IPS-18c (cell line): ENCODE data around the gene KCNB1.

Experiments used
- H3K4me3 ChIP-seq: 2 replicates; pipeline ENCODE4 v1.7.0; 2013; ENCODE audit warnings: low read depth, mild to moderate bottlenecking, low read length, moderate library complexity; ENCODE audit not compliant: insufficient read depth
- H3K9me3 ChIP-seq: one replicate; pipeline ENCODE4 v1.6.1; 2013; ENCODE audit warnings: mild to moderate bottlenecking, low read length, moderate library complexity; ENCODE audit not compliant: control insufficient read depth, insufficient read depth

The KCNB1 gene

DNA sequence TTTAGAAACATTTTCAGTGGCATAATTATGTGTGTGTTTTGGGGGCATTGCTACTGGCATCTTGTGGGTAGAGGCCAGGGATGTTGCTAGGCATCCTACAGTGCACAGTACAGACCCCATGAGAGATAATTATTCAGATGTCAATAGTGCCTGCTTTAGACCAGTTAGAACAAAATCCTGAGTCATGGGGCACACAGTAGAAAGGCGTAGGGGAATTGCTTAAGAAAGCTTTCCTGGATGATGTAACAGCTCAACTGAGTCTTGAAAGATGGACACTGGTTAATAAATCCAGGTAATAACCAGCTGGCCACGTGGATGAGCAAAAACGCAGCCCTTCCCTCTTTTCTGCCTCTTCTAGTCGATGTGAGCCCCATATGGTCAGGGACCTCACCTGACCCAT, 51.1 kb downstream of the KCNB1 start:
- no peak overlapping the region for H3K4me3 ChIP-seq
- H3K9me3 ChIP-seq = peaks cover 4% of the 10 kb centered on the region

DNA sequence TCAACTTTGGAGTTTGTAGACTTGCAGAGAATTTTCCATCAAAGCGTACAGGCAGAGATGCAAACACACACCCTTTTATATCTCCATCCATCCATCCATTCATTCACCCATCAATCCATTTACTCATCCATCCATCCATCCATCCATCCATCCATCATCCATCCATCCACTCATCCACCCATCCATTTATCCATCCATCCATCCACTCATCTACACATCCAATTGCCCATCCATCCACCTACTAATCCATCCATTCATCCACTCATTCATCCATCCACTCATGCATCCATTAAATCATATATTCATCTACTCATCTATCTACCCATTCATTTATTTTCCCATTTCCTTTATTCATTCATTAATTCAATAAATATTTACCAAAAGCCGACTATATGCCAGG, 52.1 kb downstream of the KCNB1 start:
- no peak overlapping the region for H3K4me3 ChIP-seq
- peaks cover 4% of the 10 kb centered on the region for H3K9me3 ChIP-seq

DNA sequence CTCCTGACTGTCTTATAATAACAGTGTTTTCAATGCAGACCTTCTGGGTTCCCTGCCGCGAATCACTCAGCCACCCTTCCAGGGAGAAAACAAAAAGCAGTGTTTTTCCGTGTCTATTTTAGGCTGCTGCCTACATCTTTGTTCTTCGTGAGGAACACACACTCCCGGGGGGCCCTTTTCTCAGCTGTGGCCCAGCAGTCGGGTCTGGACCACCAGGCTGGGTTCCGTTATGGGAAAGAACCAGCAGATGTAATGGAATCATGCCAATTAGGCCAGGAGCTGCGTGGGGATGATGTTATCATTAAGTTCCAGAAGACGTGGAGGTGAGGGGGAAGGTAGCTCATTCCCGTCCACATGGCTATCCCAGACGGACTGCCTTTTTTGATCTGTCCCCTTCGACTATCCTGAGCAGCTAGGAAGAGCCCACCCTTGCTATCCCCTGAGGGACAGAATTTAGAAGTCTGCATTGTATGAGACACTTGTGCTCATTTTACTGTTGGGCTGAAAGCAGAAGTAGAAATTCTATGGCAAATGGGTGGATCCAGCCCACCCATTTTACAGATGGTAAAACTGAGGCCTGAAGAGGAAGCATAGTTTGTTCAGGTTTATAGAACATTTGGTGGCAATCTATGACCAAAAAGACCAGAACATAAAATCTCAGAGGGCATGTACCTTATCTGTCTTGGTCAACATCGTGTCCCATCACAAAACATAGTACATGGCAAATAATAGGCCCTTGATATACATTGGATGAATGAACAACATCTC, 54.5 kb downstream of the KCNB1 start:
- no peak overlapping the region for H3K4me3 ChIP-seq
- peaks cover 4% of the 10 kb centered on the region for H3K9me3 ChIP-seq

DNA sequence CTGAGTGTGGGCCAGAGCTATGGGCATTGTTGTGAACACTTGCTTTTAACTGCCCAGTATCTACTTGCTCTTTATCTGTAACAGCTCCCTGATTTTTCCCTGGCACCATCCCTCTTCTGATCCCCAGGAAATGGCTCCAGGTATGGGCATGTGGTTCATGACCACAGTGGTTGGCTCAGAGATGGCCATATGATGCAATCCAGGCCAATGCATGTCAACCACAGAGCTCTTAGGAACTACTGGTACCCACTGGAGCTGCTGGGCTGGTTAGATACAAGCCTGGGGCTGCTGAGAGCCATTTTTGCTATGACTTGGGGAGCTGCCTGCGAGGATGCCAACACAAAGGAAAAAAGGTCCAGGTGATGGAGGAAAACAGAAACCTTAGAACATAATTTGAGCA, 55.6 kb downstream of the KCNB1 start:
- Histone ChIP-seq H3K9me3 (peaks cover 4% of the 10 kb centered on the region), H3K4me3 (no peak overlapping the region)

DNA sequence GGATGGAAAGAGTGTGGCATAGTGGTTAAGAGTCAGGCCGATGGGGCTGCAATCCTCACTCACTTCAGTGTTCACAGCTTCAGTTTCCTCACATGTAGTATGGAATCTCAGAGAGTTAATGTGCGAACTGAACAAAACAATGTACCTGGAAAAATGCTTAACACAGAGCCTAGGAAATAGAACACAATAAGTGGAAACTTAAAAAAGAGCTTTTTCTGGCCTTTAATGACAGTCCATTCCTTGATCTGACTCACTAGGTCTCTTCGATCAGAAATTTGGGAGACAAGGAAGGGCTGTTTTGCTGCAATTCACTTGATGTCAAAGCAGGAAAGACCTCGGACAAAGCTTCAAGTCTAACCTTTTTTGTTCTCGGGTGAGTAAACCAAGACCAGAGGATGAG, 56.1 kb downstream of the KCNB1 start:
- Histone ChIP-seq H3K9me3 (peaks cover 4% of the 10 kb centered on the region), H3K4me3 (no peak overlapping the region)

DNA sequence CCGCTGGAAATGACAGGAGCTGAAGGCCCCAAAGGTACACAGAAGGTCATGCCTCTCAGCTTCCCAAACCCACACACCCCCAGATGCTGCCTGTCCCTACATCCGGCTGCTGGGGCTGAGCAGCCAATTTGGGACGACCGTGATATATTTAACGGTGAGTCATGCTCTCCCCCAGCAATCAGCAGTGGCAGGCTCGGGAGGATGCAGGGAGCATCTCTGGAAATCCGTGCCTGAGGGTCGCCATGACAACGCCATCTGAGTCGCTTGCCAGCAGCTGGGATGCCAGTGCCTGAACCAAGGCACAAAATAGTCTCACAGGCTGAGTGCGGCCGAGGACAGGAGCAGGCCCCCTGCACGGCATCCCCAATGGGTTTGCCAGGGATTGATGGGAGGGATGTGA, 57.9 kb downstream of the KCNB1 start:
- peaks cover 4% of the 10 kb centered on the region for H3K9me3 ChIP-seq

DNA sequence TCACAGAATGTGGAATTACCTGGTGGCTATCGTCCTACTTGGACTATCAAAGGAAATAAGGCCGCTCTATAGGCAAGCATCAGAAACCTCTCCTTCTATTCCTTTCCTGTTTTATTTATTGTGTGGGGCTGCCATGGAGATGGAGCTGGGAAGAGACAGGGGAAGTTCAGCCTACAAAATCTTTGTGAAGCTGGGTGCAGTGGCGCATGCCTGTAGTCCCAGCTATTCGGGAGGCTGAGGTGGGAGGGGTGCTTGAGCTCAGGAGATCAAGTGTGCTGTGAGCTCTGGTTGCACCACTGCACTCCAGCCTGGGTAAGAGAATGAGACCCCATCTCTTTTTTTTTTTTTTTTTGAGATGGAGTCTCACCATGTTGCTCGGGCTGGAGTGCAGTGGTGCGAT, 60.3 kb downstream of the KCNB1 start:
- H3K9me3 ChIP-seq = peaks cover 2% of the 10 kb centered on the region
- H3K4me3 ChIP-seq = no peak overlapping the region

More for the DNA sequence above, 57.9 kb downstream of the KCNB1 start:
- no peak overlapping the region for H3K4me3 ChIP-seq

DNA sequence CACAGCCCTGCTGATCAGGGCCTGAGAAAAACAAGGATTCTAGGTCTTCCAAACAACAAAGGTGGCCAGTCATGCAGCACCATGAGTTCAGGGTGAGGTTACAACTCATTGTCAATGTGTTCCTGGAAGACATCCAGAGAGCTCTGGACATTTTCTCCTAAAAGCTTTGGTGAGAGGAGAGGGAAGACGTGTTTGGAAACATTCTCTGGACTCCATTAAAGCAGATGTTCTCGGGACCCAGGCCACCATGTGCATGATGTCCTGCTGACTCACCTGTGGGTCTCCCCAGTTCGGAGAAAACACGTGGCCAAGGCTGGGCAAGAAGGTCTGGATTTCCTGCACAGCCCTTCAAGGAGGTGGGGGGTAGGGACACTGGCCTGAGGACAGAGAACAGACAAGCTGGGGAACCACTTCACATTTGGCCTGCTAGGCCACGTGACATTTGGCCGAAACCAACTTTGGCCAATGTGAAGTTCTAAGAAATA, 61.6 kb downstream of the KCNB1 start:
- Histone ChIP-seq H3K9me3 (no peaks in the 10 kb centered on the region), H3K4me3 (no peak overlapping the region)

DNA sequence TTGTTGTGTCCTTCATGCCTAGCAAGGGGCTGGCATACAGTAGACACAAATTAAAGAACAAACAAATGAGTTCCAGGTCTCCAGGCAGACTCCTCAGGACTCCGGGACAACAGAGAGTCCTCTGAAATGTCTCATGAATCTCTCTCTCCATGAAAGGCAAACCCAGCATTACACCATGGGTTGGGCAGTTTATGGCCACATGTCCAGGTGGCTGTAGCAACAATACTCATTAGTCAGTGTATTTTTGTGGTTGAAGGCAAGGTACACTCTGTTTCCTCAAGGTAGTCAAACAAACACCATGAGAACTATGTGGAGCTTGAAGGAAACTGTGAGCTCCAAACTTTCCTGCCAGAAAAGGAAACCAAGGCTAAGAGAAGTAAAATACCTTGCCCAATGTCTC, 62.2 kb downstream of the KCNB1 start:
- no peak overlapping the region for H3K4me3 ChIP-seq
- H3K9me3 ChIP-seq = no peaks in the 10 kb centered on the region

DNA sequence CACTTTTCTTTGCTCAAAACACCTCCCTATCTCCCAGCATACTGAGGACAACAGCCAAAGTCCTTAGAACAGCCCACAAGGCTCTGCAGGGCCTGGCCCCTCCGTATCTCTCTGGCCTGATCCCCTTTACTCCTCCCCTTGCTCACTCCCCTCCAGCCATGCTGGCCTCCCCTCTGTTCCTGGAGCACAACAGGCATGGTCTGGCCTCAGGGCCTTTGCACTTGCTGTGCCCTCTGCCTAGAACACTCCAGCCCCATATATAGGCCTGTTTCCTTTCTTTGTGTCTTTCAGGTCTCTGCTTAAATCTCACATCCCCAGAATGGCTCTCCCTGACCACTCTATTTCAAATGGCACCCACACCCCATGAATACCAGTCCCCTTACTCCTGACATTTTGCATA, 62.7 kb downstream of the KCNB1 start:
- Histone ChIP-seq H3K4me3 (no peak overlapping the region), H3K9me3 (no peaks in the 10 kb centered on the region)

DNA sequence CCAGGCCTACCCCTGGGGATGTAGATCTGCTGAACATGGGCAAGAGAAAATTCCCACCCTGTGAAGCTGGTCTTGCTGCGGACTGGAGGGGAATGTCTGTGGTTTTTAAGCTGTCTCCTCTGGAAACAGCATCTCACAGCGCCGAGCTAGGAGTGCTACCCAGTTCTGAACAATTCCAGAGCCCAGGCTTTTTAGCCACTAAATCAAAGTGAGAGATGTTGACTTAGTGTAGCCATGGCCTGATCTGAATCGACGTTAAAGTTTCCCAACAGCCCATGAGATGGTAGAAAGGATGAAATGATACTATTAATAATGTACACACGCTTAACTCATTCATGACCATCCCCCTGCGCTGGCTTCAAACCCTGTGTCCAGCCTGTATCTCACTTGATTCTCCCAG, 63.7 kb downstream of the KCNB1 start:
- H3K9me3 ChIP-seq = no peaks in the 10 kb centered on the region
- H3K4me3 ChIP-seq = no peak overlapping the region

DNA sequence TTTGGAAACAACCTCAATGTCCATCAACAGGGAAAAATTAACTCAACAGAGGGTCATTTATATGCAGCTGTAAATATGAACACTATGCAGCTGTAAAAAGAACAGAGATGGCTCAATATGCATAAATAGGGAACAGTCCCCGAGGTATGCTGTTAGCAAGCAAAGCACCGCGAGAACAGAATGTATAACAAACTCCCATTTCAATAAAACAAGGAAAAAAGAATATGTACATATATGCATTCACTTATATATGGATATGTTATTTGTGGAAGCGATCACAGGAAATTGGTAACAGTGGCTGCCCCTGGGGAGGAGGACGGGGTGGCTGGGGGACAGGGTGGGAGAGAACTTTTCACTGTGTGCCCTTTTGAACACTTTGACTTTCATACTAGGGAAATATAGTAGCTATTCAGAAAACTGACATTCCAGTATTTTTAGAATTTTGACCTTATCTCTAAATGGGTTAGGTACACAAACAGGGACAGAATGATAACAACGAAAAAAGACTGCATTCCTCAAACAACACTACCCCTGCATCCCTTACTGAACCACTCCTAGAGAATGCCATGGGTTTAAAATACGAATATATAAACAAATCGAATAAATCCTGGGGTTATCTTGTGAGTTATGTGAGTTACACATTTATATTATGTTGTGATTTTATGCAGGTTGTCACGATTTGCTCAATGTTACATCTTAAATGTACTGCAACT, 64.5 kb downstream of the KCNB1 start:
- Histone ChIP-seq H3K9me3 (no peaks in the 10 kb centered on the region), H3K4me3 (no peak overlapping the region)

DNA sequence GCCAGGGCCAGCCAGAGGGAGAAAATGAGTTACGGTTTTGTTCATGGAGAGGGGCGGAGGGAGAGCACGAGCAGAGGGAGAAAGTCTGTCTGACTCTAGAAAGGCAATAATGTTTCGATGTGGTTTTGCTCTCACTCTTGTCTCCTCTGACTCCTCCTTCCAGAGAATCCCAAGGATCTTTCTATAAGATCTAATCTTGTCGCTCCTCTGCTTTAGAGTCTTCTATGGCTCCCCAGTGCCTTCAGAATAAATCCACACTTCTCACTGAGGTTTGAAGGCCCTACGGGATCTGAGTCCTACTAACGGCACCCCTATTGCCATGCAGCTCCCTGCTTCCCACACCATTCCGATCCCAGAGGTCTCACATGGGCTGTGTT, 66.8 kb downstream of the KCNB1 start:
- Histone ChIP-seq H3K4me3 (no peak overlapping the region), H3K9me3 (no peaks in the 10 kb centered on the region)

DNA sequence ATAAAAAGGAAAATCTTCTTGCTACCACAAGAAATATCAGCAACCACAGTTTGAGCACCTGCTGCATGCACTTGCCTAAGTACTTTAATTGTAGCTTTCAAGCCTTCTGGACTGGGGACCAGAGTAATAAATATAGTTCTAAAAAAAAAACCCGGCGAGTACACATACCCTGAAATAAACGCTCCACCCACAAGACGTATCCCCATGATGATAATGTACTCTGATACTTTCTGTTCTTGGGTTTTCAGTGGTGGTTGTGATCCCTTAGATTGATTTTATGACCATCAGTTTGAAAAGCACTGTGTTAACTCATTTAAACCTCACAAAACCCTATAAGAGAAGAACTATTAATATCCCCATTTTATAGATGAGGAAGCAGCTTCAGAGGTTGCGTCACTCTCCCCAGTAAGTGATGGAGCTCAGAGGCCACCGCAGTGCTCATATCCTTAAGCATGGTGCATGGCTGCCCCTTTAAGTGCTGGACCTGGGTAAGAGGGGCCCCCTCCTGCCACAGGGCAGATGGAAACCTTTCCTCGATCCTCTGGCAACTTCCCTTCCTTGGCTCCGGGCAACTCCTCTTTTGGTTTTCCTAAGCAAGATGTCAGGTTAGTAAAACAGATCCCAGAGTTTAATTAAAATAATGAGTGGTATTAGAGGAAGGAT, 67.3 kb downstream of the KCNB1 start:
- Histone ChIP-seq H3K9me3 (no peaks in the 10 kb centered on the region), H3K4me3 (no peak overlapping the region)

DNA sequence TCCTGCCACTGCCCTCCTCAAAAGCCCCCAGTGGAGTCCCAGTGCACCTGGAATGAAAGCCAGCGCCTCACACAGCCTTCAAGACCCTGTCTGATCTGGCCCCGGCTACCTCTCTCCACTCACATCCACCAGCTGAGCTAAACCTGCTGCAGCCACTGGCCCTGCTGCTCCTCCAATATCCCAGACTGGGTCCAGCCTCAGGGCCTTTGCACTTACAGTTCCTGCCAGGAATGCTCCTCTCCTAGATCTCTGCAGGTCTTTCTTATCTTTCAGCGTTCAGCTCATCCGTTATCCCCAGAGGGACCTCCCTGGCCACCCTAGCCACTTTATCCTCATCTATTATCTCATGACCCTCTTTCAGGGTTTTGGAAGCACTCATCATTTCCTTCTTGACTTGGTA, 68.8 kb downstream of the KCNB1 start:
- Histone ChIP-seq H3K9me3 (no peaks in the 10 kb centered on the region), H3K4me3 (no peak overlapping the region)

DNA sequence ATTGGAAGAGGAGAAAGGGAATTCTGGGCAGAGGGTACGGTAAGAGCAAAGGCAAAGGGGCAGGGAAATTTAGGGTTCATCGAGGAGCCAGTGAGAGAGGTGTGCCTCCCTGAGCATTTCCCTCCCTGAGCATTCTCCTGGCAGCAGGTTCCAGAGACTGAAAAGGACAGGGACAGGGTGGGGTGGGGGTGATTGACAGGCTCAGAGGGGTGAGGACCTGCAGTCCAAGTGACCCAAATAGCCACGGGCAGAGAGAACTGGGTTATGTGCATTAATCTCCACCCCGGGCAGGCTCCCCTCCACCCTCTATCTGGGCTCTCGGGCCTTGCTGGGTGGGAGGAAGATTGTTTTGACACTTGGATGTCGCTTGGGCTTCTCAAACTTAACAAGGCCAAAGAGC, 69.5 kb downstream of the KCNB1 start:
- H3K4me3 ChIP-seq = no peak overlapping the region
- no peaks in the 10 kb centered on the region for H3K9me3 ChIP-seq

DNA sequence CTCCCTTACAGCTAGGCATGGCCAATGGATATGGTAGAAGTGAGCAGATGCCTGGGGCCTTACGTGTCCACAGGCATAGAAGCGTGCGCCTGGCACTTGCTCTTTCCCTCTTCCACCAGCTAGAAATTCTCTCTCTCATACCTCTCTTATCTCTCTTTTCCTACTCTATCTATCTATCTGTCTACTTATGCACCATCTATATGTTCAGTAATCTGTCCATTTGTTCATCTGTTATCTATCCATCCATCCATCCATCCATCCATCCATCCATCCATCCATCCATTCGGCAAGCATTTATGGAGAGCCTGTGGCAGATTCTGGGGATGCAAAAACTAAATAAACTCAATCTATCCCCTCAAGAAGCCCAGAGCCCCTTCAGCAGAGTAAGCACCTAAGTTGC, 70.2 kb downstream of the KCNB1 start:
- H3K9me3 ChIP-seq = no peaks in the 10 kb centered on the region
- H3K4me3 ChIP-seq = no peak overlapping the region
